HepG2 (cell line): Measurements from ENCODE around the gene MAFB. TPM values are rescaled to one million over a fixed set of nuclear protein-coding genes. Genes with fewer than 3 reads are reported as not detected.
A peak's percentile ranks its signal among the peaks of the same experiment; 100 is the strongest.

Experiments
- ASH2L ChIP-seq: fragments of 300-600, 200-600 bp; sonication (generic); IDR thresholded peaks from 2 replicates; pipeline ENCODE4 v1.7.0; 2017; ENCODE audit warnings: low read depth, mild to moderate bottlenecking, moderate library complexity, mixed read lengths, low read length; ENCODE audit not compliant: insufficient read length
- GPN1 ChIP-seq: sonication (generic); formaldehyde crosslinking; IDR thresholded peaks from 2 replicates; pipeline ENCODE4 v1.5.1; 2020; ENCODE audit warnings: missing genetic modification reagents, borderline replicate concordance
- KIAA2018 ChIP-seq: sonication (generic); formaldehyde crosslinking; IDR thresholded peaks from 2 replicates; pipeline ENCODE4 v1.5.0; 2020; ENCODE audit warnings: mild to moderate bottlenecking, missing genetic modification reagents, borderline replicate concordance
- MEIS2 ChIP-seq: sonication (generic); formaldehyde crosslinking; IDR thresholded peaks from 2 replicates; pipeline ENCODE4 v1.9.0; 2021; ENCODE audit warnings: mild to moderate bottlenecking, missing genetic modification reagents
- ZFYVE20 ChIP-seq: sonication (generic); formaldehyde crosslinking; IDR thresholded peaks from 2 replicates; pipeline ENCODE4 v1.8.0; 2023; ENCODE audit warnings: low read depth, mild to moderate bottlenecking, moderate library complexity, missing genetic modification reagents, borderline replicate concordance
- ZHX2 ChIP-seq, 2 experiments: sonication (generic) in 1 of 2; formaldehyde crosslinking in 1 of 2; IDR thresholded peaks; 2 replicates each; pipeline versions ENCODE4 v1.6.1 to v1.9.0; 2014 to 2022; ENCODE audit warnings: antibody characterized with exemption in 1 of 2, borderline replicate concordance in 1 of 2, inconsistent platforms in 1 of 2, low read depth in 1 of 2, missing genetic modification reagents in 1 of 2
- ZNF337 ChIP-seq: sonication (generic); formaldehyde crosslinking; IDR thresholded peaks from 2 replicates; pipeline ENCODE4 v1.5.1; 2020; ENCODE audit warnings: missing genetic modification reagents, low read depth, mild to moderate bottlenecking, borderline replicate concordance
- ZNF710 ChIP-seq: sonication (generic); formaldehyde crosslinking; IDR thresholded peaks from 2 replicates; pipeline ENCODE4 v1.5.0; 2020; ENCODE audit warnings: mild to moderate bottlenecking, missing genetic modification reagents, borderline replicate concordance
- polyA plus RNA-seq, 8 experiments: library from polyadenylated mRNA; depleted of rRNA in 3 of 8; stranded (reverse) in 7 of 8; unstranded in 1 of 8; fragments of >200 nt; fragmentation: Illumina TruSeq in 4 of 8; extraction: Trizol in 4 of 8; gene quantifications; 2 replicates each; pipeline versions ENCODE4 v1.2.1 to v1.2.3, GENCODE V29; 2011 to 2016; ENCODE audit warnings: low read depth in 4 of 8, missing spikeins in 1 of 8, mixed read lengths in 1 of 8; ENCODE audit not compliant: insufficient read depth in 1 of 8
- total RNA-seq, 5 experiments: library from RNA; depleted of rRNA; stranded (reverse); fragments of >200 nt; fragmentation: Illumina TruSeq; extraction: Trizol; gene quantifications; 2 replicates each; pipeline ENCODE4 v1.2.3, GENCODE V29; 2016; ENCODE audit warnings: low read depth in 1 of 5

MAFB gene
- total and polyA plus RNA-seq, 2 of the 13 experiments (the other 11 are each of a cell fraction or from before 2014, with no cell fraction given) = 0.08 to 0.11 TPM

- TF ChIP-seq ZNF710 (CRISPR knock-in tag) = 0 out of 2 replicates have a peak, but pooled peaks have one; percentile 3
- no peak for TF ChIP-seq MEIS2 (CRISPR knock-in tag)
- no peak for TF ChIP-seq ASH2L
- TF ChIP-seq ZFYVE20 = no peak
- no peak for TF ChIP-seq KIAA2018 (CRISPR knock-in tag)
- no peak for TF ChIP-seq GPN1 (CRISPR knock-in tag)
- TF ChIP-seq ZHX2 (IDR thresholded peaks at IDR 0.05; ENCODE audit: low read depth) = no peak
- peak; percentile 67; the same call in 1 of the 2 replicates for TF ChIP-seq ZHX2 (CRISPR knock-in tag; IDR thresholded peaks at IDR 0.05; ENCODE audit: borderline replicate concordance)
- no peak for TF ChIP-seq ZNF337 (CRISPR knock-in tag)
Observed at GRCh38 chr20:40688129-40689099, 622 bp downstream of the MAFB start (continued).
